AG04450 (cell line): ENCODE measurements around the gene MED12L. TPM values are rescaled to one million over a fixed set of nuclear protein-coding genes. Genes with fewer than 3 reads are reported as not detected.

Experiments
- CTCF ChIA-PET: fragments of 300-600, 350-600 bp; formaldehyde crosslinking; extraction: SDS; loops from one replicate; lab custom pipeline; 2022; ENCODE audit warnings: antibody characterized with exemption, inconsistent platforms; lab: Charles Lee
- POLR2A ChIA-PET: fragments of 350-600 bp; formaldehyde crosslinking; extraction: SDS; loops from one replicate; lab custom pipeline; 2021; ENCODE audit warnings: antibody characterized with exemption, inconsistent platforms; lab: Yijun Ruan, JAX
- DNase-seq: peaks from one replicate; pipeline ENCODE4 v3.0.0-alpha.2; 2011; ENCODE audit warnings: low read depth, low spot score
- H3K27ac ChIP-seq: one replicate; pipeline ENCODE4 v1.5.1; 2012; ENCODE audit warnings: low read depth, low read length, control low read depth
- H3K27me3 ChIP-seq: one replicate; pipeline ENCODE4 v1.6.0; 2012; ENCODE audit warnings: low read length; ENCODE audit not compliant: control insufficient read depth, insufficient read depth
- H3K4me3 ChIP-seq: 2 replicates; pipeline ENCODE4 v1.5.1; 2011; ENCODE audit warnings: mild to moderate bottlenecking, low read depth, low read length, control low read depth
- H3K9me3 ChIP-seq: 2 replicates; pipeline ENCODE4 v1.5.1; 2012; ENCODE audit warnings: low read length; ENCODE audit not compliant: control insufficient read depth, insufficient read depth
- CTCF ChIP-seq: IDR thresholded peaks from 2 replicates; pipeline ENCODE4 v1.5.1; 2011; ENCODE audit warnings: low read depth, low read length, control low read depth, inconsistent platforms
- polyA plus RNA-seq: library from polyadenylated mRNA; depleted of rRNA; stranded (reverse); fragments of >200 nt; gene quantifications from 2 replicates; pipeline ENCODE4 v1.2.3, GENCODE V29; 2011

The MED12L gene
- polyA plus RNA-seq, 1 experiment: 0.26 TPM

DNA sequence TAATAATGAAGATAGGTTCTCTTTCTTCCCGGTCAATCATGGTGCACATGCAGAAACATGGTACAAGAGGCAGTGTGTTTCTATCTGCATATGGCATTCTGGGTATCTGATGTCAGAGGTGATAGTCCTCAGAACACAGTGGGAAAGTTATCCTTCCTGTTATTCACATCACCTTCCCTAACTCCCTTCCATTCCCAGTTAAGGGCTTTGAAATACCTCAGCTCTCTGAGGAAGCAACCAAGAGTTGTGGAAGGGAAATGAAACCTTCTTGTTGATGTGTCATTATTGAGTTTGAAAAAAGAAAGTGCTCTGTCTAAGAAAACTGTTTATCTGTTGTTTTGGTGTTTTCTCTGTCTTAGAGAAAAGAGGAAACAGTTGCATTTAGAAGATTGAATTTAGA lies 265.8 kb downstream of the MED12L start:
- H3K4me3 ChIP-seq: no peak overlapping the region
- no peak for TF ChIP-seq CTCF
- no peak for DNase-seq
- ChIA-PET CTCF (interaction anchor here (0.6 kb wide), 1 partner anchor 23 kb away, joined by 7 read pairs; no protein-coding TSS in a partner anchor), POLR2A (no interaction called here)
- no peak overlapping the region for H3K27ac ChIP-seq
- H3K9me3 ChIP-seq: no peaks in the 10 kb centered on the region
- H3K27me3 ChIP-seq: no peaks in the 10 kb centered on the region

DNA sequence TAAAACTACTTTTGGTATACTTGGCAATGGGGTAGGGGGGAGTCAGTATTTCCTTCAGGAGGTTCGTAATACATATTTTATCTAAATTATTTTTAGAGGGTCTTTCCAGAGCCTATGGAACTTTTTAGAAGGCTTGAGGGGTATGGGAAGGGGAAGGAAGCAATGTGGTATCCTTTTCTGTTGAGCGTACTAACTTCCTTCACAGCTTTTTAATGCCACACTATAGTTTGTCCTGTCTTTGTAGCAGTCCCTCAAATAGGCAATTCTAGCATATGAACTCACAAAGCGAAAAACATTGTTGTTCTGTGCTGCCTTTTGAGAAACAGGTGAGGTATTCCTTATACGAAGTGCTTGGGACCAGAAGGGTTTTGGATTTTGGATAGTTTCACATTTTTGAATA lies 266.2 kb downstream of the MED12L start:
- TF ChIP-seq CTCF: no peak
- DNase-seq: no peak
- Histone ChIP-seq H3K9me3 (no peaks in the 10 kb centered on the region), H3K27ac (no peak overlapping the region), H3K27me3 (no peaks in the 10 kb centered on the region), H3K4me3 (no peak overlapping the region)
- POLR2A ChIA-PET: no interaction called here
- CTCF ChIA-PET: interaction anchor here (0.6 kb wide), 1 partner anchor 24 kb away, joined by 7 read pairs; no protein-coding TSS in a partner anchor

DNA sequence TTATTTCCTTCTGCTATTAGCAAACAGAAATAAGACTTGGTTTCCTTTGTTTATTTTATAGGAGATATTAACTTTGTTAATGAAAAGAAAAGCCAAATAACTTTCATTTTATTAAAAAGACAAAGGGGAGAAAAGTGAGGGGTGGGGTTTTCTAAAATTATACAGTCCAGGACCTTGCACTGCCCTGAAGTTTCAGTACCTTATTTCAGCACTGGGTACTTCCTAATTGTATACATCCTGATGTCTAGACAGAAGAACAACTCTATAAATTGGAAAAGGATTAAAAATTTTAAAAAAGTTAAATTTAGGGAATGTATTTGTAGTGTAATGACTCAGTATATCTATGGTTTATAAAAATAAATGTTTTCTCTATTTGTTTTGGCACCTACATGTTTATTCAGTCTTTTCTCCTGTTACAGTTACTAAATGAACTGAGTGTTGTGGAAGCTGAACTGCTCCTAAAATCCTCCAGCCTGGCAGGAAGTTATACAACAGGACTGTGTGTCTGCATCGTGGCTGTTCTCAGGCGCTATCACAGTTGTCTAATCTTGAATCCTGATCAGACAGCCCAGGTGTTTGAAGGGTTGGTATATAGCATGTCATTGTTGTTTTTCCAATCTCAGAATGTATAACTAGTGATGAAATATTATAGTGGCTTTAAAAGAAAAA lies 271.5 kb downstream of the MED12L start:
- TF ChIP-seq CTCF: no peak
- ChIA-PET CTCF (interaction anchor here (1.2 kb wide), 1 partner anchor 29 kb away, joined by 4 read pairs; no protein-coding TSS in a partner anchor), POLR2A (no interaction called here)
- no peaks in the 10 kb centered on the region for H3K9me3 ChIP-seq
- H3K4me3 ChIP-seq: no peak overlapping the region
- DNase-seq: no peak
- no peaks in the 10 kb centered on the region for H3K27me3 ChIP-seq
- H3K27ac ChIP-seq: no peak overlapping the region

- POLR2A ChIA-PET: no interaction called here
- CTCF ChIA-PET: interaction anchor here (0.8 to 1.2 kb wide), 2 partner anchors 30 to 66 kb away, joined by 3 to 4 read pairs; no protein-coding TSS in a partner anchor
Observed at GRCh38 chr3:151357463-151357850, 272.0 kb downstream of the MED12L start.

More at GRCh38 chr3:151357463-151357850, 272.0 kb downstream of the MED12L start:
- no peak overlapping the region for H3K4me3 ChIP-seq
- no peak for DNase-seq
- no peaks in the 10 kb centered on the region for H3K9me3 ChIP-seq
- no peak for TF ChIP-seq CTCF
- no peak overlapping the region for H3K27ac ChIP-seq
- H3K27me3 ChIP-seq: no peaks in the 10 kb centered on the region
